PFSK-1 (cell line): ENCODE results near the gene GPR17.

Source experiments
- FOXP2 ChIP-seq: optimal IDR thresholded peaks from 2 replicates; pipeline ENCODE3; 2011; ENCODE audit warnings: borderline replicate concordance, control low read depth, inconsistent platforms; ENCODE audit not compliant: insufficient read depth; ENCODE audit errors: extremely low read length, extremely low read depth
- POLR2AphosphoS5 ChIP-seq: IDR thresholded peaks from 2 replicates; pipeline ENCODE4 v1.6.1; 2012; ENCODE audit warnings: low read depth, mild to moderate bottlenecking, control low read depth, low read length, moderate library complexity
- REST ChIP-seq, 2 experiments: IDR thresholded peaks; 2 replicates each; pipeline versions ENCODE4 v1.6.1 to v1.8.0; 2011 to 2012; ENCODE audit warnings: low read depth in 2 of 2, low read length in 2 of 2, control low read depth in 1 of 2, inconsistent platforms in 1 of 2, mild to moderate bottlenecking in 1 of 2, moderate library complexity in 1 of 2; ENCODE audit not compliant: insufficient read depth in 1 of 2
- TAF1 ChIP-seq: IDR thresholded peaks from 2 replicates; pipeline ENCODE4 v1.6.1; 2012; ENCODE audit warnings: low read length, control low read depth, borderline replicate concordance; ENCODE audit not compliant: insufficient read depth

DNA sequence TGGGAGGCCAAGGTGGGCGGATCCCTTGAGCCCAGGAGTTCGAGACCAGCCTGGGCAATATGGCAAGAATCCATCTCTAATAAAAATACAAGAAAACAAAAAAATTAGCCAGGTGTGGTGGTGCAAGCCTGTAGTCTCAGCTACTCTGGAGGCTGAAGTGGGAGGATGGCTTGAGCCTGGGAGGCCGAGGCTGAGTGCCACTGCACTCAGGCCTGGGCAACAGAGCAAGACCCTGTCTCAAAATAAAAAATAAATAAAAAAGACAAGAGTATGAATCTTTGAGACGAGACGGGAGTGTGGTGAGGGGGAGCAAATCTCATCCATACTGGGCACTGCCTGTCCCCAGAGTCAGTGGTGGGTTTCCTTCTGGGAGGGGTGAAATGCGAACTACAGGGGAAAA, 12.2 kb downstream of the GPR17 start:
- TF ChIP-seq TAF1 (no peak), POLR2AphosphoS5 (no peak), REST (IDR thresholded peaks at IDR 0.05; ENCODE audit: insufficient read depth in 1 of 2, low read depth in 2 of 2, low read length in 2 of 2) (no peak), FOXP2 (no peak)
